ENCODE data around the gene ART5. TPM values are rescaled to one million over a fixed set of nuclear protein-coding genes. Genes with fewer than 3 reads are reported as not detected.
A peak's percentile ranks its signal among the peaks of the same experiment; 100 is the strongest.

Gene ART5
- total and polyA plus RNA-seq, 9 of the 15 experiments (the other 6 are each of a cell fraction or from before 2014, with no cell fraction given): 0.08 to 0.59 (median 0.33) TPM

DNA sequence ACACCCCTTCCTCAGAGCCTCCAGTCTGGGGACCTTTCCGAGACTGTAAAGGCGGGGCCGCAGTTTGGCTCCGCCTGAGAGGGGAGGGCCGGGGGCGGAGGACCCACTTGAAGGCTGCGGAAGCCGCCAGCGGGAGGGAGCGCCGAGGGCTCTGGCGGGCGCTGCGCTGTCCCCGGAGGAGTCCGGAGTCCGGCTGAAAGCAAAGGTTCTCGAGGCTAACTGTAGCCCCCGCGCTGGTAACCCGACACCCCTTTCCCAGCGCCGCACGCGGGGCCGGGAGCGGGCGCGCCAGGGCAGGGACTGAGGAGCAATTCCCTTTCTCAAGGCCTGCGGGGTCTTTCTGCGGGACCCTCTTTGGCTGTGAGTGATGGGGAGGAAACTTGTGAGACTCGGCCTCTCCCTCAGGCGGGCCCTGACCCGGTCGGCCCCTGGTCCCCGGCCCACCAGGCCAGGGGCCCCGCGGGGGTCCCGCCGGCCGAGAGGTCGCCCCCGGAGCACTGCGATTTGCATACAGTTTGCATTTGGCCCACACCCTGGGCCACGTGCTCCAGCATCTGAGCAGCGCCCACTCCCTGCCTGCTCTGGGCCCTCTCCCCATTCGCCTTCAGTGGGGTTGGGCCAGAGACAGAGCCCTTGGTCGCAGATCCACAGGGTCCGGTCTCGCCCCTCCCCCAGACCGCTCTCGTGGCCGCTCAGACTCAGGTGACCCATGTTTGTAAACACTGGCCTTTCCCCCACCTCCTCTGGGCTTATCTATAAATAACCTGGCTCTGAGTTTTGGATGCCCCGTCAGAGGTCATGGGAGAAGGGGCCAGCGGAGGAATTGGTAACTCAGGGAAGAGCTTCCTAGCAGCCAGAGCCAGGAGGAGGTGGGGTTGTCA lies 519 bp upstream of the ART5 start (continued):
- TF ChIP-seq, protein P1, sequence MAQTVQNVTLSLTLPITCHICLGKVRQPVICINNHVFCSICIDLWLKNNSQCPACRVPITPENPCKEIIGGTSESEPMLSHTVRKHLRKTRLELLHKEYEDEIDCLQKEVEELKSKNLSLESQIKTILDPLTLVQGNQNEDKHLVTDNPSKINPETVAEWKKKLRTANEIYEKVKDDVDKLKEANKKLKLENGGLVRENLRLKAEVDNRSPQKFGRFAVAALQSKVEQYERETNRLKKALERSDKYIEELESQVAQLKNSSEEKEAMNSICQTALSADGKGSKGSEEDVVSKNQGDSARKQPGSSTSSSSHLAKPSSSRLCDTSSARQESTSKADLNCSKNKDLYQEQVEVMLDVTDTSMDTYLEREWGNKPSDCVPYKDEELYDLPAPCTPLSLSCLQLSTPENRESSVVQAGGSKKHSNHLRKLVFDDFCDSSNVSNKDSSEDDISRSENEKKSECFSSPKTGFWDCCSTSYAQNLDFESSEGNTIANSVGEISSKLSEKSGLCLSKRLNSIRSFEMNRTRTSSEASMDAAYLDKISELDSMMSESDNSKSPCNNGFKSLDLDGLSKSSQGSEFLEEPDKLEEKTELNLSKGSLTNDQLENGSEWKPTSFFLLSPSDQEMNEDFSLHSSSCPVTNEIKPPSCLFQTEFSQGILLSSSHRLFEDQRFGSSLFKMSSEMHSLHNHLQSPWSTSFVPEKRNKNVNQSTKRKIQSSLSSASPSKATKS (CRISPR knock-in tag; IDR thresholded peaks at IDR 0.05): no peak
- TF ChIP-seq MAFK (IDR thresholded peaks at IDR 0.05; ENCODE audit: low read length) (no peak), RBFOX2 (IDR thresholded peaks at IDR 0.05; ENCODE audit: low read depth, low read length) (peak; percentile 84), FOXP1 (CRISPR knock-in tag; IDR thresholded peaks at IDR 0.05) (peak; percentile 84), ZNF408 (CRISPR knock-in tag; IDR thresholded peaks at IDR 0.05; ENCODE audit: low read depth) (no peak), PTTG1 (tag; IDR thresholded peaks at IDR 0.05; ENCODE audit: low read depth) (no peak), SMAD1 (IDR thresholded peaks at IDR 0.05; ENCODE audit: low read depth, low read length, partially characterized antibody) (no peak), ZNF584 (CRISPR knock-in tag; IDR thresholded peaks at IDR 0.05; ENCODE audit: low read depth) (no peak), PHB2 (IDR thresholded peaks at IDR 0.05; ENCODE audit: low read depth) (no peak), EZH2 (IDR thresholded peaks at IDR 0.05; ENCODE audit: borderline replicate concordance, low read depth, low read length) (no peak)
- TF ChIP-seq, protein P2, sequence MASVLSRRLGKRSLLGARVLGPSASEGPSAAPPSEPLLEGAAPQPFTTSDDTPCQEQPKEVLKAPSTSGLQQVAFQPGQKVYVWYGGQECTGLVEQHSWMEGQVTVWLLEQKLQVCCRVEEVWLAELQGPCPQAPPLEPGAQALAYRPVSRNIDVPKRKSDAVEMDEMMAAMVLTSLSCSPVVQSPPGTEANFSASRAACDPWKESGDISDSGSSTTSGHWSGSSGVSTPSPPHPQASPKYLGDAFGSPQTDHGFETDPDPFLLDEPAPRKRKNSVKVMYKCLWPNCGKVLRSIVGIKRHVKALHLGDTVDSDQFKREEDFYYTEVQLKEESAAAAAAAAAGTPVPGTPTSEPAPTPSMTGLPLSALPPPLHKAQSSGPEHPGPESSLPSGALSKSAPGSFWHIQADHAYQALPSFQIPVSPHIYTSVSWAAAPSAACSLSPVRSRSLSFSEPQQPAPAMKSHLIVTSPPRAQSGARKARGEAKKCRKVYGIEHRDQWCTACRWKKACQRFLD (CRISPR knock-in tag; IDR thresholded peaks at IDR 0.05): no peak
- TF ChIP-seq, protein P3, sequence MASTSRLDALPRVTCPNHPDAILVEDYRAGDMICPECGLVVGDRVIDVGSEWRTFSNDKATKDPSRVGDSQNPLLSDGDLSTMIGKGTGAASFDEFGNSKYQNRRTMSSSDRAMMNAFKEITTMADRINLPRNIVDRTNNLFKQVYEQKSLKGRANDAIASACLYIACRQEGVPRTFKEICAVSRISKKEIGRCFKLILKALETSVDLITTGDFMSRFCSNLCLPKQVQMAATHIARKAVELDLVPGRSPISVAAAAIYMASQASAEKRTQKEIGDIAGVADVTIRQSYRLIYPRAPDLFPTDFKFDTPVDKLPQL (IDR thresholded peaks at IDR 0.05; ENCODE audit: extremely low read depth, insufficient read length): no peak
- TF ChIP-seq, protein P4, sequence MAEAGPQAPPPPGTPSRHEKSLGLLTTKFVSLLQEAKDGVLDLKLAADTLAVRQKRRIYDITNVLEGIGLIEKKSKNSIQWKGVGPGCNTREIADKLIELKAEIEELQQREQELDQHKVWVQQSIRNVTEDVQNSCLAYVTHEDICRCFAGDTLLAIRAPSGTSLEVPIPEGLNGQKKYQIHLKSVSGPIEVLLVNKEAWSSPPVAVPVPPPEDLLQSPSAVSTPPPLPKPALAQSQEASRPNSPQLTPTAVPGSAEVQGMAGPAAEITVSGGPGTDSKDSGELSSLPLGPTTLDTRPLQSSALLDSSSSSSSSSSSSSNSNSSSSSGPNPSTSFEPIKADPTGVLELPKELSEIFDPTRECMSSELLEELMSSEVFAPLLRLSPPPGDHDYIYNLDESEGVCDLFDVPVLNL (CRISPR knock-in tag; IDR thresholded peaks at IDR 0.05; ENCODE audit: low read depth): no peak
- TF ChIP-seq, protein P5, sequence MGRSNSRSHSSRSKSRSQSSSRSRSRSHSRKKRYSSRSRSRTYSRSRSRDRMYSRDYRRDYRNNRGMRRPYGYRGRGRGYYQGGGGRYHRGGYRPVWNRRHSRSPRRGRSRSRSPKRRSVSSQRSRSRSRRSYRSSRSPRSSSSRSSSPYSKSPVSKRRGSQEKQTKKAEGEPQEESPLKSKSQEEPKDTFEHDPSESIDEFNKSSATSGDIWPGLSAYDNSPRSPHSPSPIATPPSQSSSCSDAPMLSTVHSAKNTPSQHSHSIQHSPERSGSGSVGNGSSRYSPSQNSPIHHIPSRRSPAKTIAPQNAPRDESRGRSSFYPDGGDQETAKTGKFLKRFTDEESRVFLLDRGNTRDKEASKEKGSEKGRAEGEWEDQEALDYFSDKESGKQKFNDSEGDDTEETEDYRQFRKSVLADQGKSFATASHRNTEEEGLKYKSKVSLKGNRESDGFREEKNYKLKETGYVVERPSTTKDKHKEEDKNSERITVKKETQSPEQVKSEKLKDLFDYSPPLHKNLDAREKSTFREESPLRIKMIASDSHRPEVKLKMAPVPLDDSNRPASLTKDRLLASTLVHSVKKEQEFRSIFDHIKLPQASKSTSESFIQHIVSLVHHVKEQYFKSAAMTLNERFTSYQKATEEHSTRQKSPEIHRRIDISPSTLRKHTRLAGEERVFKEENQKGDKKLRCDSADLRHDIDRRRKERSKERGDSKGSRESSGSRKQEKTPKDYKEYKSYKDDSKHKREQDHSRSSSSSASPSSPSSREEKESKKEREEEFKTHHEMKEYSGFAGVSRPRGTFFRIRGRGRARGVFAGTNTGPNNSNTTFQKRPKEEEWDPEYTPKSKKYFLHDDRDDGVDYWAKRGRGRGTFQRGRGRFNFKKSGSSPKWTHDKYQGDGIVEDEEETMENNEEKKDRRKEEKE (IDR thresholded peaks at IDR 0.05; ENCODE audit: borderline replicate concordance in 1 of 2, control insufficient read depth in 1 of 2, low read depth in 2 of 2, low read length in 1 of 2): no peak
